Umbilical cord (tissue), 2 donors: ENCODE results near the gene INSYN2B. TPM values are rescaled to one million over a fixed set of nuclear protein-coding genes. Genes with fewer than 3 reads are reported as not detected.
A peak's percentile ranks its signal among the peaks of the same experiment; 100 is the strongest.
"Not testable (repeated sequence)": the region's sequence is repeated elsewhere in the genome, so short reads cannot be mapped to it uniquely, and the experiment has no call there.

ENCODE experiments used
- DNase-seq: peaks from one replicate; pipeline ENCODE4 v3.0.0-alpha.2; 2015; ENCODE audit warnings: low spot score
- total RNA-seq: library from RNA; depleted of rRNA; stranded (reverse); fragments of >200 nt; gene quantifications from one replicate; pipeline ENCODE4 v1.2.3, GENCODE V29; 2014; ENCODE audit warnings: low replicate concordance; ENCODE audit not compliant: insufficient read depth

INSYN2B gene
- total RNA-seq, 1 donor from 2014 or later = 1.7 TPM

DNA sequence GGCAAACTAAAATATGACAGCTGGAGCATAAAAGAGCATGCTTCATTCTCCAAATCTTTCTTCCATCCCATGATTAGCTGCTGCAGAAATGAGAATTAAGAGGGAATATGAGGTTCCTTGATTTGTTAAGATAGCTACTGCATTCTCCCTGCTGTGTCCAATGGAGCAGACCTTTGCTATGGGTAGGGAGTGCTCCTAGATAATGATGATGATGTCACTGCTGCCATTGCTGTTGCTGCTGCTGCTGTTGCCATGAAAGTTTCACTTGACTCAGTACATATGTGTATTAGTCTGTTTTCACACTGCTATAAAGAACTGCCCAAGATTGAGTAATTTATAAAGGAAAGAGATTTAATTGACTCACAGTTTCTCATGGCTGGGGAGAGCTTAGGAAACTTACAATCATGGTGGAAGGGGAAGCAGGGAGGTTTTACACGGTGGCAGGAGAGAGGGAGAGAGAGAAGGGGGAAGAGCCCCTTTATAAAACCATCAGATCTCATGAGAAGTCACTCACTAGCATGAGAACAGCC lies 128.9 kb downstream of the INSYN2B start:
- no peak for DNase-seq

- DNase-seq = no peak
These were observed 129.9 kb downstream of the INSYN2B start for GRCh38 chr5:169850409-169850808.

DNA sequence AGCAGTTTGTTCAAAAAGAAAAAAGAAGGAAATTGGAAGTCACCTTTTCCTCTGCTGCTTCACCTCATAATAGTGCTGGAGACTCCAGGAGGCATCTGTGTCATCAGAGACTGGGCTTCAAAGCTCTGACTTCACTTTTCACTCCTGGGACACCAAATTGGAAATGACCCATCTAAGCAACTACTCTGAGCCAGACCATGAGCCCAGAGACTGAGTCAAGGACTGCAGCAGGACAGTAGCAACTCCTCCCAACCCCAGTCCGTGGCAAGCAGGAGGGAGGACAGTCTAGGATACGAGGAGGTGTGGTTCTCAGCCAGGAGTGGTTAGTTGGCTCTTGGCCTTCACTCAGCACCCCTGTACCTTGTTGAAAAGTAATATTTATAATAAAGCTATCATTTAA lies 131.5 kb downstream of the INSYN2B start:
- DNase-seq = no peak

GRCh38 chr5:169848271-169848670 lies 132.0 kb downstream of the INSYN2B start:
- DNase-seq = no peak

DNA sequence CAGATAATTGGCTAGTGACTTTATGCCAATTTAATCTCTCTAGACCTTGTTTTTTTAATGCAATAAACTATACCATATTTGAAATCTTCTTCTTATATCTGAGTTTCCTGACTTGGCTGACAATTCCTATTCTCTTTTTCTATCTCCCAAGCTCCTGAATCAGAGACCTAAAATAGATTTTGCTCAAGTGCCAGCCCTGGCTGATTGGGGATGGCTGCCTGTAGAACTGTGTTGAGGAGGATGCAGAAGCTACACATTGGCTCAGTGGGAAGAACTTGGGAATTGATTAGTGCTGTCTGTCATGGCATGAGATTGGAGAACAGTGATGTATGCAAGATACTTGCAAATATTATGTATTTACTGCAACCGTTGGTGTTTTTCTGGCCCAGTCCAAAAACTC lies 132.8 kb downstream of the INSYN2B start:
- no peak for DNase-seq

DNA sequence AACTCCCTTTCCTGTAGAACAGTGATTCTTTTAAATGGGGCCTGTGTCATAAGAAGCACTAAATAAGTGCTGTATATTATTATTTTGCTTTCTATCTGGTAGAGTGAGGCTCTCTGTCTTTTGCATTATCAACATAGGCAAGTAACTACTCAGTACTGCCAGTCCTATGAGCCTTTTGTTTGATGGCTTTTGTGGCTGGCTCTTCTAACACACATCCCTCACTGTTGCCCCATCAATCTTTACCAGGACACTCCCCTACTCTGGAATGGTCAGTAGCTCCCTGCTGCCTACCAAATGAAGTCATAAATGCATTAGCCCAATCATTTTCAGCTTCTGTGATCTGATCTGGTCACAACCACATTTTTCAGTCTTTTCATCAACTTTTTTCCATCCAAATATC lies 137.6 kb downstream of the INSYN2B start:
- no peak for DNase-seq

DNA sequence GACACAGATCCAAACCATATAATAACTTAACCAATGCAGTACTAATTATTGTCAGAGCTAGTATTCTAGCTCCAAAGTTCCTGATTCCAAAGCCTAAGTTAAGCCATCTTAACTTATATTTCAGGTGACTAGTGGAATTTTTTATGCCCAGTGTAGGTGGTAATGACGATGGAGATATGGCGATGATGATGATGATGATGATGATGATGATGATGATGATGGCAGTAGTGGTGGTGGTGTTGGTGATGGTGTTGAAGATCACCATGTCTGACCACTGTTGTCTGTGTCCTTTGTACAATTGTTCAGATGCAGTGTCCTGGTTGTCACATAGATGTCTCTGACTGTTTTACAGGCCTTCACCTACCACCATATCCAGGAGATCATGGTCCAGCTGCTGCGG lies 139.9 kb downstream of the INSYN2B start:
- no peak for DNase-seq

- DNase-seq = no peak
These were observed 141.6 kb downstream of the INSYN2B start for GRCh38 chr5:169838688-169839087.

DNA sequence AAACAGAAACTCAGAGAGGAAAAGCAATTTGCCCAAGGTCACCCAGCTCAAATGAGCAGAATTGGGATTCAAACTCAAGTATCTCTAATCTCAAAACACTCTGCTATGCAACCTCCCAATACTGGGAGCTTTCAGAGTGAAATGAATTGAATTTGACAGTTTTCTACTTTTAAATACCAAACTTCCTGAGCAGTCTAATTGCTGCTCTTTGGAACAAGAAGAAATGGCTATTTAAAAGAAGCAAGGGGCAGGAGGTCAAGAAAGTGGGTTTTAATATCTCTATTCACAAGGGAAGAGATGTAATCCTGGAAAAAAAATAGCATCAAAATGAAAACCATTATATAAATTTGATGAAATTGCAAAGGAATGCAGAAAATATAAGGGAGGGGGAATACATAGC lies 142.6 kb downstream of the INSYN2B start:
- no peak for DNase-seq

GRCh38 chr5:169836835-169837536 lies 143.3 kb downstream of the INSYN2B start:
- DNase-seq = no peak

DNA sequence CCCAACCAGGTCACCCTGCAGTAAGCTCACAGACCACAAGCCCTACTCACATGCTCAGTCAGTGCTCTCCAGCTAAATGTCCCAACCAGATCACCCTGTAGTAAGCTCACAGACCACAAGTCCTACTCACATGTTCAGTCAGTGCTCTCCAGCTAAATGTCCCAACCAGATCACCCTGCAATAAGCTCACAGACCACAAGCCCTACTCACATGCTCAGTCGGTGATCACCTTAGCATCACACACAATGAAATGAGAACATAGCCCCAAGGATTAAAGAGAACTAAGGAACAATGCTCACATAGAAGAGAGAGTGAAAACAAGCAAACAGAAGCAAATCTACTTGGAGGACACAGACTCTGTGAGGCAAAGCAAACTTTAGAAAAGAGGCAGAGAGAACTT lies 145.8 kb downstream of the INSYN2B start:
- not testable (repeated sequence) for DNase-seq

DNA sequence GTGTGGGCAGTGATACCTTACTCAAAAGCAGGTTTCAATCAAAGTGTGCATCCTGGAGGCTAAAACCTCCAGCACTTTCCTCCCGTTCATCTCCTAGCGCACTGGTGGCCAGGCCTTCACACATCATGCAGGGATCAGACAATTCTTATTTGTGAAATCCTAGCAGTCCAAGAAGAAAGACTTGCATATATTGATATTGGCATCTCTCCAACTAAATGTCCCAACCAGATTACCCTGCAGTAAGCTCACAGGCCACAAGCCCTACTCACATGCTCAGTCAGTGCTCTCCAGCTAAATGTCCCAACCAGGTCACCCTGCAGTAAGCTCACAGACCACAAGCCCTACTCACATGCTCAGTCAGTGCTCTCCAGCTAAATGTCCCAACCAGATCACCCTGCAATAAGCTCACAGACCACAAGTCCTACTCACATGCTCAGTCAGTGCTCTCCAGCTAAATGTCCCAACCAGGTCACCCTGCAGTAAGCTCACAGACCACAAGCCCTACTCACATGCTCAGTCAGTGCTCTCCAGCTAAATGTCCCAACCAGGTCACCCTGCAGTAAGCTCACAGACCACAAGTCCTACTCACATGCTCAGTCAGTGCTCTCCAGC lies 146.5 kb downstream of the INSYN2B start:
- DNase-seq = not testable (repeated sequence)

DNA sequence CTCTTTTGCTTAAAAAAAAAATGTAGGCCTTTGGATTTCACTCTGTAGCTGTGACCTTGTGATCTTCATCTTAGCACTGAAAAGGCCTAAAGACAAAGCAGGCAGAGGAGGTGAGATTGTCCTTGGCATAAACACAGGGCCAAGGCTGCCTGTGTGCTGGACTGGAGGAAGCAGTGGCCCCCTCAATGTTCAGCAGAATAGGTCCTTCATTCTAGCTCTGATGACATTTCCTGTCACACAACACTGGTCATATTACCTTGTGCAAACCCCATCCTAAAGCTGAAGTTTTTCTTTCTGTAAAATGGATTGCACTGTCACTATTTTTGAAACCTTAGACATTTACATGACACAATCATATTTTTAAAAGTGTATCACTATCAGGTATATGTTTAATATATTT lies 147.4 kb downstream of the INSYN2B start:
- DNase-seq = no peak

- no peak for DNase-seq
These were observed 148.0 kb downstream of the INSYN2B start for GRCh38 chr5:169832304-169832703.

DNA sequence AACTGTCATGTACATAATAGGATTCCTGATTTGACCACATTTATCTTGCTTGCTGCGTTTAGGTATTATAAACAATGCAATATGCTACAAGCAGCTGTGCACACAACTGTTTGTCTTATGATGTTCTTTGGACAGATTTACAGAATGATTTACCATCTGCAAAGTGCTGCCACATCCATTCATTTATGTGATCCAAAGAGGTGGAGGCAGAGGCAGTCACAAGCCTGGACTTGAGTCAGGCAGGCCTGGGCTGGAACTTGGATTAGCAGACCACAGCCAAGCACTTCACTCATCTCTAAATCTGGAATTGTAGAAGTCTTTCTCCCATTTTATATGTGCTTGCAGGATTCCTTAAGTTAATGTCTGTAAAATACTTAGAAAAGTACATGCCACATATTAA lies 149.0 kb downstream of the INSYN2B start:
- peak; percentile 28 for DNase-seq

GRCh38 chr5:169828385-169828784 lies 151.9 kb downstream of the INSYN2B start:
- DNase-seq = no peak

DNA sequence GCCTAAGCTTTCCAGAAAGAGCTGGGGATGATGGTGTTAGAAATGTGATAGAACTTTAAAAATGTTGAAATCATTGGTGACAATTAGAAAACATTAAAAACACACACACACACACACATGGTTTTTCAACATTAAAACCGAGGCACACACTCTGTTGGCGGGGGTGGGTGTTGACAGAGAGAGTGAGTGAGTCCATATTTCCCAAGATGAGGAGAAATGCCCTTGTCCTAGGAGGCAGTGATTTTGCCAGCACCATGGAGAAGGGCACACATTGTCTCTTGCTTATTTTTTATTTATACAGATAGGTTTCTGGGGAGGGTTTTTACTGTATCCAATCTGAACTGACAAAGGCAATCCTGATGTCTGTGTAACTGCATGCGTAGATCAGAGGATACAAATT lies 152.5 kb downstream of the INSYN2B start:
- DNase-seq = no peak

DNA sequence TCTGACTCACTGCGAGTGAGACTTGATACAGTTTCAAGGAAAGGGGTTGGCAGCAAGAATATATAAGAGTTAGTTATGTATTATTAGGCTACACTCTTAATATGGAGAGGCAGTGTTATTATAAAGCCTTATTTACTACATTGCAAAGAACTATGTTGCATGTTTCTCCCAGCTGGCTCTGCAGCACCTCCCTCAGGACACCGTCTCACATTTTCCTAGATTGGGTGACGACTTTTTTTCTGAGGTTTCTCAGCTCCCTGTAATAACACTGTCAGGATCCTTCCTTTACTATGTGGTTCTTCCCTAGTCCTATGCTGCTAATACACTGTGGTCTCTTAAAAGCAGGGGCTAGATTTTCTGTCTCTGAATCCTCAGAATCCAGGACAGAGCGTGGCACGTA lies 153.7 kb downstream of the INSYN2B start:
- no peak for DNase-seq

DNA sequence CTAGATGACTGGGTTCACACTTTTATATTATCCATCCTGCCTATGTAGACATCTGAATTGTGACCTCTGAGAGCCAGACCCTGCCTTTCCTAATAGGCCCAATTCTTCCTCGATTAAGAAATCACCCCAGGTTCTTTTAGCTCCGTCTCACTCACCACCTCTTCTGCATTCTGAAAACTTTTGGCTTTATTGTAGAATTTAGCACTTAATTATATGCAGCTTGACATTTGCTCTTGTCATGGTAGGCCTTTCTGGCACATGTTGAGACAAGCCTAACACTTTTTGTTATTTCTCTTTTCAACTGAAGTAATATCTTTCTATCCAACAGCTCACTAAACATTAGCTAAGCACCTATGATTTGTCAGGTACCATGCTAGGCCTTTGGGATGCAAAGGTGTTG lies 163.3 kb downstream of the INSYN2B start:
- DNase-seq = no peak

GRCh38 chr5:169814522-169814921 lies 165.8 kb downstream of the INSYN2B start:
- DNase-seq = no peak
